ENCODE results near the gene TMEM120A. TPM values are rescaled to one million over a fixed set of nuclear protein-coding genes. Genes with fewer than 3 reads are reported as not detected.

TMEM120A gene
- total RNA-seq, 2 experiments from 2014 or later = 12.4 to 22.1 TPM

- DNase-seq (ENCODE audit: low spot score) = no peak
- no peaks in the 10 kb centered on the region for H4K20me1 ChIP-seq (ENCODE audit: insufficient read depth, low read length)
- ChIA-PET CTCF (ENCODE audit: unreplicated experiment) (no interaction called here), POLR2A (no interaction called here)
- no peaks in the 10 kb centered on the region for H3K79me2 ChIP-seq (ENCODE audit: insufficient read depth, low read depth, low read length)
- intact Hi-C loops (cut with micrococcal nuclease; ENCODE audit: unreplicated experiment) = no loop called here
- H3K4me3 ChIP-seq (ENCODE audit: low read depth, low read length, poor library complexity, severe bottlenecking) = no peak overlapping the region
- H3K9me3 ChIP-seq (ENCODE audit: low read length) = no peaks in the 10 kb centered on the region
- no peaks in the 10 kb centered on the region for H3K9me2 ChIP-seq (ENCODE audit: insufficient read depth, low read length)
- peaks cover 9% of the 10 kb centered on the region; the same call in 1 of the 2 replicates for H3K36me3 ChIP-seq (ENCODE audit: insufficient read depth, low read length)
- BruUV-seq (replicated peaks) = no TSS peak
- H3K27ac ChIP-seq (ENCODE audit: low read depth, low read length, poor library complexity, severe bottlenecking) = no peak overlapping the region
- H3K4me2 ChIP-seq (ENCODE audit: low read length) = no peak overlapping the region
- TF ChIP-seq CTCF (conservative IDR thresholded peaks at IDR 0.05; ENCODE audit: low read length) (no peak), EZH2phosphoT487 (IDR thresholded peaks at IDR 0.05; ENCODE audit: borderline replicate concordance, low read depth, low read length) (no peak)
- peaks cover 5% of the 10 kb centered on the region for H3K4me1 ChIP-seq (ENCODE audit: insufficient read depth, low read length, poor library complexity, severe bottlenecking)
- H2AFZ ChIP-seq (ENCODE audit: low read length) = no peak overlapping the region
Measured at GRCh38 chr7:75998038-75998437, 3.6 kb upstream of the TMEM120A start.

- BruUV-seq (replicated peaks) = no TSS peak
- Histone ChIP-seq H3K9me2 (ENCODE audit: insufficient read depth, low read length) (no peaks in the 10 kb centered on the region), H3K4me1 (ENCODE audit: insufficient read depth, low read length, poor library complexity, severe bottlenecking) (peaks cover 5% of the 10 kb centered on the region), H4K20me1 (ENCODE audit: insufficient read depth, low read length) (no peaks in the 10 kb centered on the region), H2AFZ (ENCODE audit: low read length) (no peak overlapping the region), H3K4me3 (ENCODE audit: low read depth, low read length, poor library complexity, severe bottlenecking) (no peak overlapping the region), H3K27ac (ENCODE audit: low read depth, low read length, poor library complexity, severe bottlenecking) (no peak overlapping the region), H3K36me3 (ENCODE audit: insufficient read depth, low read length) (no peaks in the 10 kb centered on the region), H3K79me2 (ENCODE audit: insufficient read depth, low read depth, low read length) (no peaks in the 10 kb centered on the region), H3K9me3 (ENCODE audit: low read length) (no peaks in the 10 kb centered on the region), H3K4me2 (ENCODE audit: low read length) (no peak overlapping the region)
- no peak for DNase-seq (ENCODE audit: low spot score)
- TF ChIP-seq EZH2phosphoT487 (IDR thresholded peaks at IDR 0.05; ENCODE audit: borderline replicate concordance, low read depth, low read length) (no peak), CTCF (conservative IDR thresholded peaks at IDR 0.05; ENCODE audit: low read length) (no peak)
- ChIA-PET POLR2A (interaction anchor here (2.1 kb wide), 1 partner anchor 31 kb away, joined by 4 read pairs; no protein-coding TSS in a partner anchor), CTCF (ENCODE audit: unreplicated experiment) (no interaction called here)
- intact Hi-C loops (cut with micrococcal nuclease; ENCODE audit: unreplicated experiment) = no loop called here
Measured at GRCh38 chr7:75996476-75996875, 2.1 kb upstream of the TMEM120A start.

GRCh38 chr7:75995996-75996395, 1.6 kb upstream of the TMEM120A start:
- H3K27ac ChIP-seq (ENCODE audit: low read depth, low read length, poor library complexity, severe bottlenecking) = no peak overlapping the region
- H3K9me3 ChIP-seq (ENCODE audit: low read length) = no peaks in the 10 kb centered on the region
- H3K4me2 ChIP-seq (ENCODE audit: low read length) = no peak overlapping the region
- no peak overlapping the region for H2AFZ ChIP-seq (ENCODE audit: low read length)
- POLR2A ChIA-PET = interaction anchor here (2.1 kb wide), 1 partner anchor 31 kb away, joined by 4 read pairs; no protein-coding TSS in a partner anchor
- no peak overlapping the region for H3K4me3 ChIP-seq (ENCODE audit: low read depth, low read length, poor library complexity, severe bottlenecking)
- no peaks in the 10 kb centered on the region for H4K20me1 ChIP-seq (ENCODE audit: insufficient read depth, low read length)
- peaks cover 5% of the 10 kb centered on the region for H3K4me1 ChIP-seq (ENCODE audit: insufficient read depth, low read length, poor library complexity, severe bottlenecking)
- H3K79me2 ChIP-seq (ENCODE audit: insufficient read depth, low read depth, low read length) = no peaks in the 10 kb centered on the region
- TF ChIP-seq CTCF (conservative IDR thresholded peaks at IDR 0.05; ENCODE audit: low read length) = no peak
- no peak for TF ChIP-seq EZH2phosphoT487 (IDR thresholded peaks at IDR 0.05; ENCODE audit: borderline replicate concordance, low read depth, low read length)
- DNase-seq (ENCODE audit: low spot score) = no peak
- BruUV-seq (replicated peaks) = no TSS peak
- H3K9me2 ChIP-seq (ENCODE audit: insufficient read depth, low read length) = no peaks in the 10 kb centered on the region
- intact Hi-C loops (cut with micrococcal nuclease; ENCODE audit: unreplicated experiment) = no loop called here
- CTCF ChIA-PET (ENCODE audit: unreplicated experiment) = no interaction called here
- no peaks in the 10 kb centered on the region for H3K36me3 ChIP-seq (ENCODE audit: insufficient read depth, low read length)

All from OCI-LY7 (cell line).